ENCODE results near the gene TAC4. TPM values are rescaled to one million over a fixed set of nuclear protein-coding genes. Genes with fewer than 3 reads are reported as not detected.

Gene TAC4
- polyA plus RNA-seq, 2 of the 4 experiments (the other 2 are of a cell fraction): not detected

GRCh38 chr17:49821916-49822315 lies 26.0 kb downstream of the TAC4 start:
- Histone ChIP-seq H3K4me3 (no peak overlapping the region), H3K9me3 (no peaks in the 10 kb centered on the region), H3K27ac (no peak overlapping the region), H3K4me2 (no peak overlapping the region), H3K4me1 (no peaks in the 10 kb centered on the region)
- ATAC-seq: no peak
- TF ChIP-seq RARB (CRISPR knock-in tag; IDR thresholded peaks at IDR 0.05): no peak
- no peak for TF ChIP-seq EHMT2 (IDR thresholded peaks at IDR 0.05; ENCODE audit: low read depth)
- TF ChIP-seq KDM1A (IDR thresholded peaks at IDR 0.05; ENCODE audit: low read depth): no peak
- TF ChIP-seq SMC3 (IDR thresholded peaks at IDR 0.05): no peak
- TF ChIP-seq HES2 (IDR thresholded peaks at IDR 0.05): no peak
- TF ChIP-seq NFE2L2 (conservative IDR thresholded peaks at IDR 0.05; ENCODE audit: low read length): no peak
- TF ChIP-seq HOXB13 (CRISPR knock-in tag; IDR thresholded peaks at IDR 0.05; ENCODE audit: low read depth): no peak
- no peak for TF ChIP-seq POLR2A (IDR thresholded peaks at IDR 0.05; ENCODE audit: low read length)
- no peak for TF ChIP-seq RAD21 (conservative IDR thresholded peaks at IDR 0.05 in 1 of 2, IDR thresholded peaks at IDR 0.05 in 1 of 2)
- TF ChIP-seq BHLHE40 (IDR thresholded peaks at IDR 0.05; ENCODE audit: low read depth, low read length): no peak
- TF ChIP-seq ELK1 (IDR thresholded peaks at IDR 0.05; ENCODE audit: low read depth, low read length): no peak
- TF ChIP-seq FOXS1 (CRISPR knock-in tag; IDR thresholded peaks at IDR 0.05): no peak
- no peak for TF ChIP-seq ZSCAN20 (CRISPR knock-in tag; IDR thresholded peaks at IDR 0.05)
- no peak for TF ChIP-seq PHF8 (IDR thresholded peaks at IDR 0.05; ENCODE audit: borderline replicate concordance, low read depth)
- TF ChIP-seq ESRRA (IDR thresholded peaks at IDR 0.05; ENCODE audit: borderline replicate concordance, low read length): no peak
- TF ChIP-seq FOSL2 (IDR thresholded peaks at IDR 0.05): no peak
- TF ChIP-seq FOSL2 (CRISPR knock-in tag; IDR thresholded peaks at IDR 0.05): no peak
- no peak for TF ChIP-seq MYC (IDR thresholded peaks at IDR 0.05; ENCODE audit: borderline replicate concordance, low read length)
- no peak for TF ChIP-seq JUN (IDR thresholded peaks at IDR 0.05)
- no peak for TF ChIP-seq HOXB5 (CRISPR knock-in tag; IDR thresholded peaks at IDR 0.05)
- POLR2A ChIA-PET: interaction anchor here (1.1 kb wide), 1 partner anchor 34 kb away, joined by 4 read pairs; the partner anchor contains the start of gene KAT7
- CTCF ChIA-PET: interaction anchor here (0.6 to 1.7 kb wide), 8 partner anchors 12 to 309 kb away, joined by 3 to 8 read pairs (median 5); no protein-coding TSS in a partner anchor
- no peak for FAIRE-seq
- WGBS (ENCODE audit: missing lambda C conversion rate): 100% methylated on average over 1 of the region's 1 CpG
- DNase-seq (ENCODE audit: low read depth in 1 of 2, low spot score in 1 of 2): no peak

GRCh38 chr17:49821466-49821865 lies 26.4 kb downstream of the TAC4 start:
- no peak for ATAC-seq
- ChIA-PET CTCF (interaction anchor here (1.1 to 1.7 kb wide), 8 partner anchors 12 to 309 kb away, joined by 3 to 8 read pairs (median 4); no protein-coding TSS in a partner anchor), POLR2A (interaction anchor here (1.1 kb wide), 1 partner anchor 33 kb away, joined by 4 read pairs; the partner anchor contains the start of gene KAT7)

More at GRCh38 chr17:49821466-49821865, 26.4 kb downstream of the TAC4 start:
- H3K4me1 ChIP-seq: no peaks in the 10 kb centered on the region
- H3K27ac ChIP-seq: no peak overlapping the region
- H3K9me3 ChIP-seq: no peaks in the 10 kb centered on the region
- DNase-seq (ENCODE audit: low read depth in 1 of 2, low spot score in 1 of 2) (no peak), FAIRE-seq (peak; percentile 90)
- H3K4me2 ChIP-seq: no peak overlapping the region
- 94% methylated on average over 2 of the region's 2 CpGs for WGBS (ENCODE audit: missing lambda C conversion rate)
- TF ChIP-seq POLR2A (IDR thresholded peaks at IDR 0.05; ENCODE audit: low read length) (no peak), BHLHE40 (IDR thresholded peaks at IDR 0.05; ENCODE audit: low read depth, low read length) (no peak), POLR2AphosphoS2 (conservative IDR thresholded peaks at IDR 0.05; ENCODE audit: low read length) (no peak), PBX3 (IDR thresholded peaks at IDR 0.05) (no peak), PHF8 (IDR thresholded peaks at IDR 0.05; ENCODE audit: borderline replicate concordance, low read depth) (no peak), NFE2L2 (conservative IDR thresholded peaks at IDR 0.05; ENCODE audit: low read length) (no peak)
- no peak overlapping the region for H3K4me3 ChIP-seq
